Globus pallidus (tissue), 1 donor: ENCODE data around the gene CCDC85C.

Source experiments
- DNase-seq: peaks from one replicate; pipeline ENCODE4 v3.0.0-alpha.2; 2015; ENCODE audit warnings: low spot score

Gene CCDC85C

GRCh38 chr14:99473458-99473857 is 130.5 kb downstream of the CCDC85C start:
- no peak for DNase-seq

DNA sequence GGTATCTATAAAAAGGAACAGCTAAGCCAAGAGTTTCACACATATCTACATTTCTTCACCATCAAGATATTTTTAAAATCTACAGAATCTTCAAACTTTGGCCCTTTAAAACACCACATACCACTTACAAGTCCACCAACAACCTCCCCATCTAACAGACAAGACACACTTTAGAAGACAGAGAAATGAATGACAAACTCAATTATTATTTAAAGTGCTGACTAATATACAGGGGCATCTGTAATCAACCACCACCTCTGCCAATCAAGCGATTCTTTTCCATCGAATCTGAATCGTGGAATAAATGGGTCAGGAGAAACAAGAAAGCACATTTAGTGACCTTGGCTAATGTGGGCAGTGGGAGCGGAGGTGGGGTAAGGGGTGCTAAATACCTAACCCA is 131.1 kb downstream of the CCDC85C start:
- DNase-seq, result no peak

- no peak for DNase-seq
Measured at GRCh38 chr14:99471731-99472130, 132.3 kb downstream of the CCDC85C start.

DNA sequence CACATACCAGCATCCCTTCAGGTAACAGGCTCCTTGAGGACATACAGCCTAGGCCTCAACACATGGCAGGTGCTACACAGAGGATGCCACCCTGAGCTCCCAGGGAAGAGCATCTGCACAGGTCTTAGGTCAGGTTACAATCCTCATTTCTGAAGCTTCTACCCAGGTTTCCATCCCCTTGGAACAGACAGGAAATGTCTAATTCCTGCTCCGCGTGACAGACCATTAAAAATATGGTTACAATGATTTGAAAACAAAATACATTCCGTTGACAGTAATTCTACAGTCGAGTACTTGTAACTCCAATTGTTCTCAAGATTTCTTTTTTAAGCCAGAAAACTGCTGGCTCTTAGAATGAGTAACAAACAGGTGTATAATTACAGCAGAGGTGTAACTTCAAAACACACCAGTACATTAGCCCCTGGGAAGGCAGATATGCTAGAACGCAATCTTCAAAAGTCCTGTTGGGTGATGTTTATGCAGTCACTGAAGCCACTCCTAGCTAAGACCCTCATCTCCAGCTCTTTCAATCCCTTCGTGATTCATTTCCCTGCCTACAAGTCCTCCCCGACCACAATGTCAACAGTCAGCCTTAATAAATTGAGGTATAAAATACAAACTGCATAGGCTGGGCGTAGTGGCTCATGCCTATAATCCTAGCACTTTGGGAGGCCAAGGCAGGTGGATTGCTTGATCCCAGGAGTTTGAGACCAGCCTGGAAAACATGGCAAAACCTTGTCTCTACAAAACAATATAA is 135.0 kb downstream of the CCDC85C start:
- no peak for DNase-seq

GRCh38 chr14:99468081-99468480 is 135.9 kb downstream of the CCDC85C start:
- no peak for DNase-seq

GRCh38 chr14:99467336-99468078 is 136.5 kb downstream of the CCDC85C start:
- no peak for DNase-seq

DNA sequence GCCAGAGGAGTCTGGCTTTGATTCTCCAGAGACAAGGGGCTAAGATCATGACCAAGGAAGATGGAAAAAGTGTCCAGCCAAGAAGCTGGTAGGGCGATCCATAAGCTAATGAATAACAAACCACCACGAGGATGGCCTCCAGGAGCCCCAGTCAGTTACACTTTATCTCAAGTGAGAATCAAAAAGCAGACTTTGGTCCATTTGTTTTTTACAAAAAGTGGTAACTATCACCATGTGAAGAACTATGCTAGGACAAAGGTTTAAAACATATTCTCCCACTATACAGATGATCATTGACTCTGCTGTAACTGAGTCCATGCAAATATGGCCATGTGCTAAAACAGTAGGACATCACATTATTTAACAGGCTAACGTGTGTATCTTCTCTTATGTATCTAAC is 137.2 kb downstream of the CCDC85C start:
- no peak for DNase-seq

- no peak for DNase-seq
Measured at GRCh38 chr14:99465288-99465687, 138.7 kb downstream of the CCDC85C start.

DNA sequence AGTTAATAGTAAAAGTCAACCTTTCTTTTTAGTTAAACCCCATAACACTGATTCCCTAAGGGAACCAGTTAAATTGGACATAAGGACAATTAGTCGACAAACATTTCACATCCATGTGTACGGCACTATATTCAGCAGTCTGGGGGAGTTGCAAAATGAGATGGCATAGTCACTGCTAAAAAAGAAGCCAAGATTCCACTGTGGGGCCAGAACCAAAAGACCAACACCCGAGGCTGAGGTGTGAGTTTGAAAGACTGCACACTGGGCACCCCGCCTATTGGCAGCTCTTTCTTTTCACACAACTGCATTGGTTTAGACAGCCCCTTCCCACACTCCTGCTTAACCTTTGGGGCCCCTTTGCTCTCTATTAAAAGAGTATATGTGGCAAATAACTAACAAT is 140.0 kb downstream of the CCDC85C start:
- DNase-seq, result no peak

DNA sequence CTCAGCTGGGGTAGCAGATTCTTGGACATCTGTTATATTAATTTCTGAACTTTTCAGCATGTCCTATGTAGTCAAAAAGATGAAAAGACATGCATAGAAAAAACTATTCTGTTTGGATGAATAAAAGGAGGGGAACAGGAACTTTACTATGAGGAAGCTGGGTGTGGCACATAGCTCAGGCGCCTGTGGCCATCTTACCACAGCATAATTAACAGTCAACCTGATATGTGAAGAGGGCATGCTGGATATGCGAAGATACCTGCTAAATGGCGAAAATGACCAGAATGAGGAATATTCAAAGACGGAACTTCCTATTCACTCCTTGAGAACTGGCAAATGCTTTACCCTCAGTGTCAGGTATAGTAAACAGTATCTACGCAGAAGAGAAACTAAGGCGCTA is 141.8 kb downstream of the CCDC85C start:
- no peak for DNase-seq

DNA sequence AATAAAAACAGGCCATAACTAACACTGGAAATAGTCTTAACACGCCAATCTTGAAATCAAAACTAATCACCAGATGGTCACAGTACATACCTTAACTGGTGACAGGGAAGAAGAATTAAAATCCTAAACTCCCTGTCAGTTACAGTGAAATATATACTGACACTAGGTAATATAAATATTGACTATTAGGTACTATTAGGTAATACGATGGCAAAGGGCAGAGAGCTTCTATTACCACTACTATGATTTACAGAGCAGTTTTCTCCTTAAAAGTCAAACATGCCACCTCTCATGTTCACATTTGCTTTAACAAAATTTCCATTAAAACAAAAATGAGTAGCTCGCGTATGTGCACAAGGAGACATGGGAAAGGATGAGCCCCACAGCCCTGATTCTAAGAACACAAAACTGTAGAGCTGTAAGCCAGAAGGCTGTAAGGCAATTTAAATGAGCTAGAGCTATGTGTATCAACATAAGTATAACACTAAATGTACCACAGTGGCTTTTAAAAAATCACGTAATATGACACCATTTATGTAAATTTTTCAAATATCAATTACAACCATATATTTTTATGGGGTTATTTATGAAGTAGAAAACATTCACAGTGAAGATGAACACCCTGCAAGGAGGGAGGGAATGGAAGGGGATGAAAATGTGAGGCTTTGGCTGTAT is 142.5 kb downstream of the CCDC85C start:
- DNase-seq, result no peak

DNA sequence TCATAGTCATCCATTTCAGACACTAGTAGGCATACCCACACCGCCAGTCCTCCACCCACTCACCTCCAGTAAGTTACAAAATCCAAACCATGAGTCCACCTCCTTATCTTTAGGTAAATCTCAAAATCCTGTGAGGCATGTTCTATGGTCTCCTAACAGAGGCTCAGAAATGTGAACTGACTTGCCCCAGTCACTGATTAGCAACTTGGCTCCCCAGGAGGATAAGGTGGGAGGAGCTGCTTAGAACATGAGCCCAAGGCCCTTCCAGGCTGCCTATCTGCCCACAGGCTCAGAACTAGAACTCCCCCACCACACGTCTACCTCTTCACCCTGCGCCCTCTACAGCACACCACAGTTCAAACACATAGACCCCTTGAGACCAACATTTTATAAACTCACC is 143.2 kb downstream of the CCDC85C start:
- DNase-seq, result no peak

- DNase-seq, result no peak
Measured at GRCh38 chr14:99459481-99460100, 144.4 kb downstream of the CCDC85C start.

GRCh38 chr14:99454246-99454645 is 149.8 kb downstream of the CCDC85C start:
- no peak for DNase-seq

- DNase-seq, result no peak
Measured at GRCh38 chr14:99452968-99453367, 151.0 kb downstream of the CCDC85C start.

DNA sequence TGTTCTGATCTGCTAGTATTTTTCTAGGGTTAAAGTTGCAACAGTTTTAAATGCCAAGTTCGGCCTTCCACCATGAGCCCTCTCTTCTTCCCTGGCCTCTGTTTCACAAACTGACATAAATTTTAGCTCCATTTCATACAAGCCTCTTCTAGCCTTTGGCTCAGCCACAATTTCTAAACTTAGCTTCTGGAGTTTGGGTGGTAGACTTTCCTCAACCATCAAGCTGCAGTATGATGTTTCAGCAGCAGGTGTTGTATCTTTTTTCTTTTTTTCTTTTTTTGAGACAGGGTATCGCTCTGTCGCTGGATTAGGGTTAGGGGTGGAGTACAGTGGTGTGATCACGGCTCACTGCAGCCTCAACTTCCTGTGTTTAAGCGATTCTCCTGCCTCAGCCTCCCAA is 152.8 kb downstream of the CCDC85C start:
- no peak for DNase-seq

GRCh38 chr14:99450266-99450665 is 153.7 kb downstream of the CCDC85C start:
- DNase-seq, result no peak
